ENCODE data around the gene MCMBP.
"Not testable (repeated sequence)": the region's sequence is repeated elsewhere in the genome, so short reads cannot be mapped to it uniquely, and the experiment has no call there.

The MCMBP gene

DNA sequence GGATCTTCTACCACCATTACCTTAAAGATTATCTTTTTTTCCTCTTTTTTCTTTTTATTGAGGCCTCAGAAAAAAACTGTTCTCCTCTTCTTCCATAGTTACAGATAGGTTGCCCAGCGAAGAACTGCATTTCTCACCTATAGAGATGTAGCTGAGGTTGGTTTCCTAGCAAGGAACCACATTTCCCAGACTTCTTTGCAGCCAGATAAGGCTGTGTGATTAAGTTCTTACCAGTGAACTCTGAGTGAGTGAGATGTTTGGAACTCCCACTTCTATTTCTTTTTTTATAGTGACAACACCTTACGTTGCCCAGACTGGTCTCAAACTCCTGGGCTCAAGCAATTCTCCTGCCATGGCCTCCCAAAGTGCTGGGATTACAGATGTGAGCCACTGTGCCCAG is 5.9 kb upstream of the MCMBP start:
- DNase-seq (ENCODE audit: low spot score) = no peak

DNA sequence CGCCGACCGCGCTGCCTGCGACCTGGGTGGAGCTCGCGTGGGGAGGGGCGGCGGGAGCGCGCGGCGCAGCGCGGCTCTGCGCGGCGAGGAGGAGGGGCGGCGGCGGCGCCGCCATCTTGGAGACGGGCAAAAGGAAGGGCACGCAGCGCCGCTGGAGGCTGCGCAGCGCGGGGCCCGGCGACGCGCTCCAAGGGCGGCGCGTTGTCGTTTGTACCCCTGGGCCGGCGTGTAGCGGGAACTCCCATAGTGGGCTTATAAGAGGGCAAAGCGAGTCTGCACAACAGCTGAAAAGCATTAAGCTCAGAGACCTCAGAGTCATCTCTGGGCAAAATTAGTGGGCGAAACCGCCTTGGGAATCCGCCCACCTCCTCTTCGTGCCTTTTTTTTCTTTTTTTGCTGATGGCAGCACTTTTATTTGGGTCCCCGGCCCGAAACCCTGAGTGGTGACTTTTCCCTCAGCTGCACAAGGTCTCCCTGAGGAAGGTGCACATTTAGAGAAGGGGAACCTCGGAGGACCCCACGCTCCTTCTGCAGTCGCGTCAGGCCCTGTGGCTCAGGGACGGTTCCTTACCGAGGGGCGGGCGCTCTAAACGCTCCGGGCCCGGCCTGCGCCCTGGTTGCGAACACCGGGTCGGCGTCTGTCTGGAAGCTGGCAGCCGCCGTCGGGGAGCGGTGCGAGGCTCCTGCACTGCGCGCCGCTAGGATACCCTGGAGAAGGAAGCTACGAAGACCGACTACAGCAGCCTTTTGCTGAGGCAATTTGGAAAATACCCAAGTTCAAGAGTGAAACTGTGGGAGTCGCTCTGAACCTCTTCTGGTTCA is 428 bp upstream of the MCMBP start:
- DNase-seq (ENCODE audit: low spot score) = peak; percentile 73

DNA sequence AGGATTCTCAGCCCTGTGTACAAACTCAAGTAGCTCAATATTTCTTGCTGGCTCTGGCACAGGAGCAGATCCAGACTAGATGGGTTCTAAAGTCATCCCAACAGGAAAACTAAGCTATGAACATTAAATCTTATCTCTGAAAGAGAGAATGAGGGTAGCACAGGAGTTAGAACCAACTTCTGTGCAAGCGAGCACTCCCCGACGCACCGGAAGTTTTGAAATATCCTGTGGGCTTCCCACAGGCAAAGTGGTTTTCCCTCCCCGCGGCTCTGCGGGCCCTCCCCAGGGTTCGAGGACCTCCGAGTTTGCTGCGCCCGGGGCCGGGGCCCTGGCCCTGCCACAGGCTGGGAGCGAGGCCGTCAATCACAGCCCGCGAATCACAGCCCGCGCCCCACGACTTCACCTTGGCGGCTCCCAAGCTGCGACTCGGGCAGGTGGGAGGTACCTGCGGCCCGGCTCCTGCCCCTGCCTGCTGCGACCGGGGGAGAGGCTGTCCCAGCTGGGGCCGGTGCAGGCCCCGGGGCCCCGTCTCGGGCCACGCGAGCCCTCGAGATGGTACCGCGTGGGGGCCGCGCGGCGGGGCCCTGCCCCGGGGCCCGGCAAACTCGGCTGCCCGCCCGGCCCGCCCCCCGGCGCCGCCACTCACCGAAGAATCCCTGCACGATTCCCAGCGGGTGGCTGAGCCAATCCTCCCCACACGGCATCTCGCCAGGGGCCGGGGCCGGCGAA is 598 bp downstream of the MCMBP start:
- DNase-seq (ENCODE audit: low spot score) = no peak

DNA sequence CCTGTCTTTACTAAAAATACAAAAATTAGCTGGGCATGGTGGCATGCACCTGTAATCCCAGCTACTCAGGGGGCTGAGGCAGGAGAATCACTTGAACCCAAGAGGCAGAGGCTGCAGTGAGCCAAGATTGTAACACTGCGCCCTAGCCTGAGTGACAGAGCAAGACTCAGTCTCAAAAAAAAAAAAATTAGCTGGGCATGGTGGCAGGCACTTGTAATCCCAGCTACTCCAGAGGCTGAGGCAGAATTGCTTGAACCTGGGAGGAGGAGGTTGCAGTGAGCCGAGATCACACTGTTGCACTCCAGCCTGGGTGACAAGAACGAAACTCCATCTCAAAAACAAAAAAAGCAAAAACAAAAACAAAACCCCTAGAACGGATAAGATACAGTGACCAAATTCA is 3.2 kb downstream of the MCMBP start:
- not testable (repeated sequence) for DNase-seq (ENCODE audit: low spot score)

DNA sequence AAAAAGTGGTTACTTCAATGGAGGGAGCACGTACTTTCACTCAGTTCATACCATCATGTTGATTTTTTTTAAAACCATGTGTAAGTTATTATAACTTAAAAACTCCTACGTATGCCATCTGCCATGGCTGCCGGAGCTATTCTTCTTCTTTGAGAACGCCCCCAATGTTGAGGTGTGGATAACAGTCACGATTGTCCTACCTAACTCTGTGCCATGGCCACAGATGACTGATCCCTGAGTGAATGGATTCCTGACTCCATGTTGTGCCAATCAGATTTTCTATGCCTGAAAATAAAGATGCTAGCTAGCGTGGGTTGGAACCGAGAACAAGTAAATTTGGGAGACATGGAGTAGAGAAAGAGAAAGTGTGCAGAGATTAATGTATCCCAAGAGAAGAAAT is 5.3 kb downstream of the MCMBP start:
- DNase-seq (ENCODE audit: low spot score) = no peak

DNA sequence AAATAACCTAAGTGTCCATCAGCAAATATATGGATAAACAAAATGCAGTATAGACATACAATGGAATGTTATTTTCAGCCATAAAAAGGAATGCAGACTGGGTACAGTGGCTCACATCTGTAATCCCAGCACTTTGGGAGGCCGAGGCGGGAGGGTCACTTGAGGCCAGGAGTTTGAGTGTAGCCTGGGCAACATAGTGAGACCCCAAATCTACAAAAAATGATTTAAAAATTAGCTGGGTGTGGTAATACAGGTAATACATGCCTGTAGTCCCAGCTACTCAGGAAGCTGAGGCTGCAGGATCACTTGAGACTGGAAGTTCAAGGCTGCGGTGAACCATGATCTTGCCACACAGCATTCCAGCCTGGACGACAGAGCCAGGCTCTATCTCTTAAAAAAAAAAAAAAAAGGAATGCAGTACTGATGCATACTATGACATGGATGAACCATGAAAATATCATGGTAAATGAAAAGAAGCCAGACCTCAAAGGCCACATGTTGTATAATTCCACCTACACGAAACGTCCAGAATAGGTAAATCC is 6.9 kb downstream of the MCMBP start:
- DNase-seq (ENCODE audit: low spot score) = no peak

DNA sequence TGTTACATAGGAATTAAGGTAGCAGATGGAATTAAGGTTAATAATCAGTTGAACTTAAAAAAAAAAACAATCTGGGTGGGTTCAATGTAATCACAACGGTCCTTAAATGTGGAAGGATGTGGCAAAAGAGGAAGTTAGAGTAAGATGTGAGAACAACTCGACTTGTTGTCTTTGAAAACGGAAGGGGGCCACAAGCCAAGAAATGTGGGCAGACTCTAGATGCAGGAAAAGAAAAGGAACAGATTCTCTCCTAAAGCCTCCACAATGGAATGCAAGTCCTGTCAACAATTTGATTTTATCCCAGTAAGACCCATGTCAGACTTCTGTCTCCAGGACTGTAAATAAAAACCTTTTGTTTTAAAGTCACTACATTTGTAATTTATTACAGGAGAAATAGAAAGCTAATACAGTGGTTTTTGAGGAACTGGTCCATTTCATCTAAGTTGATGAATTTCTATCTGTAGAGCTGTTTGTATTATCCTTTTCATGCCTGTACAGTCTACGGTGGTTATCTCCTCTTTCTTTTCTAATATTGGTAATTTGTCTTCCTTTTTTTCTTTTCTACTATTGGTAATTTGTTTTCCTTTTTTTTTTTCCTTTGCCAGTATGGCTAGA is 8.6 kb downstream of the MCMBP start:
- no peak for DNase-seq (ENCODE audit: low spot score)

DNA sequence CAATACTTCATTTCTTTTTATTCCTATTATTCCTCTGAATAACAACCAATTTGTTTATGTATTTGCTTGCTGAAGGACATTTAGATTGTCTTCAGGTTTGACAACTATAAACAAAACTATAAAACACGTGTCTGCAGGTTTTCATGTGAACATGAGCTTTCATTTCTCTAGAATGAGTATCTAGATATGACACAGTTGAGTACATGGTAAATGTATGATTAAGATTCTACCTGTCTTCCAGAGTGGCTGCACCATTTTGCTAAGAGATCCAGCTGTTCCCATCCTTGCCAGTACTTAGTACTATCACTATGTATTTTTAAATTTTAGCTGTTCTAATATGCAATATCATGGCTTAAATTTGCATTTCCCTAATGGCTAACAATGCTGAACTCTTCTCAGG is 10.1 kb downstream of the MCMBP start:
- no peak for DNase-seq (ENCODE audit: low spot score)

DNA sequence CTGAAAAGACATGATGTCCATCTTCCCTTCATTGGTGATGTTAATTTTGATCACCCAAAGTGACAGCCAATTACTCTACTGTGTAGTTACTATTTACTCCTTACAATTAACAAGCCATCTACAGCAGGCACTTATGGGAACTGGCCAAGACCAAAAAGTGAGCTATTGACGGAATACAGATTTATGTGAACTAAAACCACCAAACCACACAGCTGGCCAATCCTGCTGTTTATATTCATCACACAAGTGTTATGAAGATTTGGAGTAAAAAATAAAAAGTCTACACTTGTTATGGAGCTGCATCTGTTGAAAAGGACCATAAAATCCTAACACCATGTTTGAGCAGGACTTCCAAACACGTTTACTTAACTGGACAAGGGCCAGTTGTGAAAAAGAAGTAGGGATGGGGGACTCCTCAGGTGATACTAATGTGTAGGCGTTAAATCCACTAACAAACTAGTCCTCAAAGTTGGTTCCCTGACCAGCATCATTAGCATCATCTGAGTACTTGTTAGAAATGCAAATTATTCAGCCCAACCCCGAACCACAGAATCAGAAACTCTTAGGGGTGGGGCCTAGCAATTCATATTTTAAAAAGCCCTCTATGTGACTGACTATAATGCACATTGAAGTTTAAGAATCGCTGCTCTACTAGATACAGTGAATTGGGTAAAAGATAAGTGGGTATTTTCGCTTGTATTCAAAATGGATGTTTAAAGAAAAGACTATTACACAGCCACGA is 11.6 kb downstream of the MCMBP start:
- DNase-seq (ENCODE audit: low spot score) = no peak

DNA sequence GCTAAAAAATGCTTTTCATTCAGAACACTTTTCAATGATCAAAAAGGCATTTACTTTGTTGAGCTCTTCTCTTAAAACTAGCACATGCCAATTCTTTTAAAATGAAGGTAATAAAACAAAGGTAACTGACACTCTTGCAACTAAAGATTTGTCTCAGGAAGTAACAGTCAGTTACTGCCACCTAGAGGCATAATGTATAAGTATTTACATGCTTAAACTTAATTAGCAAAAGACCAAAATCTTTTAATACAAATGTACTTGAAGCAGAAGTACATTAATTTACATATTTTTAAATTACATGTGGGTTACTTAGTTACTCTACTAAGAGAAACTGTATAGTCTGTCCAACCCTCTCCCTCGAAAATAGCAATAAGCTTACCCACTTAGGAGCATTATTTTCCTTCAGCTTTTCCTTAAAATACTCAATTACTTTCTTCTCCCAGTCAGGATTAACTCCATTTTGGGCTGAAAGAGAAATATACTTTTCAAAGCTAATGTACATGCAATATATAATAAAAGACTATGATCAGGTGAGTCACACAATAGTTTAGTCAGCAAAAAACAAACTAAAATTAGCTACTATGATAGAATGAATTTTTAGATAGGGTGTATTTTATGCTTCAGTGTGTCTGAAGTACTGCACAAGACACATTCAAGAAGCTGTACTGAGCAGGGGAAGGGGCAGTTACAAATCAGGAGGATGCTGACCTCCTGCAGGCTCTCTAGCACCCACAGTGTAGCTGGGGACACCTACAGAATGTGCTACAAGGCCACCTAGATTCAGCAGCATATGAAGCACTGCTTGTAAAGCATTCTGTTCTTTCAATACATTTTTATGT is 13.0 kb downstream of the MCMBP start:
- DNase-seq (ENCODE audit: low spot score) = peak; percentile 71

DNA sequence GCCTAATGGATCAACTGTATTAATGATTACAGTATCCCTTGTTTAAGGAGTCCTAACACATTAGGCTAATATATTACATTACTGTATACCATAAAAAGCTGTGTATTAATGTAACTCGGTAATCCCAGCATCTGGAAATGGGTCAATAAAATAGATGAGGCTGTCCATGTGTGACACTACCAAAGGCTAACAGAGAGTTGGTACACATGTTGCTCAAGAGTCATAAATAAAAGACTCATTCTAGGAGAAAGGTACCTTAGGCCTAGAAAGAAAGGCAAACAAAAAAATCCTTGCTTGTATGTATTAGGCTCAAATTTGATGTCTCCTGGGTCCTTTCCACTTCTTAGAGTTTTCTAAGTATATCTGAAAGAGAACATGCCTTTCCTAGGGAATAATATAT is 14.6 kb downstream of the MCMBP start:
- no peak for DNase-seq (ENCODE audit: low spot score)

DNA sequence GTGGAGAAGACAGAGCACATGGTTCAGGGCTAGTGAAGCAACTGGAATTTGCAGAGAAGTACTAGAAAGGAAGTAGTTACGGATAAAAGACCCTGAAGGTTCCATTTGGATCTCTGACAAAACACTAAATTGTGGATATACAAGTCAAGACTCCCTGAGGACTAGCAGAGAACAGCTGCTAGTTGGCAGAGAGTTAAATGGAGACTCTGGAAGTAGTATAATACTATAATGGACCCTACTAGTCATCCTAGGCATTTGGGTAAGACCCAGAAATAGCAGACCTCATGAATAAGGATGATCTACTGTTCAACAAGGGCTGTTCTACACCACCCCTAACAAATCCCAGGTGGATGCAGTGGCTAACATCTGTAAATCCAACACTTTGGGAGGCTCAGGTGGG is 19.1 kb downstream of the MCMBP start:
- DNase-seq (ENCODE audit: low spot score) = no peak

DNA sequence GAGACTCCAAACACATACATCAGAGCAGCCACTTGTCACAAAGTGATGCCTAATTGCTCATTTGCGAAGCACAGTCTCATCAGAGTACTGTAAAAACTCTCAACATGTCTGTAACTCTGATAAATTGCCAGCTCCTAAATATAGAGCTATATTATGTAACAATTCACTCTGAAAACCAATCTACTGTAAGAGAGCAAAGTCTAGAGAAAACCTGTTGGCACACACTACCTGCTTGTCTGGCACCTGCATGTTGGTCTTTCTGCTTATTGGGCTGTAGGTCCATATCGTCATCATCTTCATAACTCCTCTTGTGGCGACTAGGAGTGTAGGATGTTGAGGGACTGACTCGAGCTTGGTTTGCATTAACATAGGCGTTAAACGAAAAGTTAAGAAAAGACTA is 19.8 kb downstream of the MCMBP start:
- DNase-seq (ENCODE audit: low spot score) = no peak

DNA sequence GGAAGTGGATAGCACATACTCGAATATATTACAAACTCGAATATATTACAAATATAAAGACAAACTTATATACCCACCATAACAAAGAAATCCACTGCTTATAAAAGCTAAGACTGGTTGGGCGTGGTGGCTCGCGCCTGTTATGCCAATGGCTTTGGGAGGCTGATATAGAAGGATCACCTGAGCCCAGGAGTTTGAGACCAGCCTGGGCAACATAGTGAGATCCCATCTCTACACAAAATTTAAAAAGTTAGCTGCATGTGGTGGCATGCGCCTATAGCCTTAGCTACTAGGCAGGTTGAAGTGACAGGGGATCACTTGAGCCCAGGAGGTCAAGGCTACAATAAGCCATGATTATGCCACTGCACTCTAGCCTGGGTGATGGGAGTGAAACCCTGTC is 20.4 kb downstream of the MCMBP start:
- DNase-seq (ENCODE audit: low spot score) = no peak

DNA sequence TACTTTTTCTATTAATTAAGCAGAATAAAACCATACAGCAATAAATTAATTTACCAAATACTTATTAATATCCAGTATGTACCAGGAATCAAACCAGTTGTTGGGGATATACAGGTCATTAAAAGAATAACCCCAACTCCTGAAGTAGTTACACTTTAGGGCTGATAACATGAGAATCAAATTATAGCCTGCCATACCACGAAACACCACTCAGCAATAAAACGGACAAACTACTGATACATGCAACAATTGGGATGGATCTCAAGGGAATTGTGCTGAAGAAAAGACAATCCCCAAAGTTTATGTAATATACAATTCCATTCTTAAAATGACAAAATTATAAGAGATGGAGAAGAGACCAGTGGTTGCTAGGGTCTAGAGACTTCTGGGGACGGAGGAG is 22.7 kb downstream of the MCMBP start:
- no peak for DNase-seq (ENCODE audit: low spot score)

DNA sequence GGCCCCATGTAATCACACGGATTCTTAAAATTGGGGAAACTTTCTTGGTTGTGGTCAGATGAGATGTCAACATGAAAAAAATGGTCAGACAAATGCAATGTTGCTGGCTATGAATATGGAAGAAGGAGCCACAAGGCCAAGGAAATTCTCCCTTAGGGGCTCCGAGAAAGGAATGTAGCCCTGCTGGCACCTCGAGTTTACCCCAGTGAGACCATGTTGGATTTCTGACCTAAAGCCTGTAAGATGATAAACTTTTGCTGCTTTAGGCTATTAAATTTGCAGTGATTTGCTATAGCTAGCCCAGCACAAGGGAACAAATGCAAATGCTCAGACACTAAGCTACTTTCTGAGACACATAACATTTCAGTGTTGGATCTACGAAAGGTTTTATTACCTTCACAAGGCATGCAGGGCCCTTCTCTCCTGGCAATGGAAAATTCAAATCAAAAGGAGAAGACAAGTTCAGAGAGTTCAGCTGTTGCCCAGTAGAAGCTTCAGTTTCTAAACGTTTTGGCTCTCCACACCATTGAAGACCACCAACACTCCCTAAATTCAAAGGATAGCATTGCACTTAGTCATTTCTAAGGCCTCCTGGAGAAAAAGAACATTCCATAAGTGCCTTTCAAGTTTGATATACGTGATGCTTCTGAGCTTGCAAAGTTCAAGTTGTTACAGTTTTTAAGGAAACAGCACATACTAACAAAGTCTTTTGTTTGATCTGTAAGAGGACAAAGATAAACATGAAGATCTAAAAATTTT is 23.4 kb downstream of the MCMBP start:
- no peak for DNase-seq (ENCODE audit: low spot score)

DNA sequence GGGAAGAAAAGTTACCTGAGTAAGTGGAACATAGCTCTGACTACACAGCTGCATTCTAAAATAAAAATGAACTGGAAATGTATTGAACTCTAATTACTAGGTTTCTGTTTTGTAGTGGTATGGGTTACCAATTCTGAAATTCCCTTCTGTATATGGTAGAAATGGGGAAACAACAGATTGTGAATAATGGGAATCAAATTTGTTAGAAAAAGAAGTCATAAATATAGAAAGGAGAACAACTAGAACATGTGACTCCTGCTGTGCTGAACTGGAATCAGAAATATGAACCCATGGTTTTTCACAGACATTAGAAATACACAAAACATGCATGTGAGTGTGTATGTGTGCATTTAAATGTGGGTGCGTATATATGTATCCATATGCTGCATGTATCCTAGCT is 27.0 kb downstream of the MCMBP start:
- DNase-seq (ENCODE audit: low spot score) = no peak

DNA sequence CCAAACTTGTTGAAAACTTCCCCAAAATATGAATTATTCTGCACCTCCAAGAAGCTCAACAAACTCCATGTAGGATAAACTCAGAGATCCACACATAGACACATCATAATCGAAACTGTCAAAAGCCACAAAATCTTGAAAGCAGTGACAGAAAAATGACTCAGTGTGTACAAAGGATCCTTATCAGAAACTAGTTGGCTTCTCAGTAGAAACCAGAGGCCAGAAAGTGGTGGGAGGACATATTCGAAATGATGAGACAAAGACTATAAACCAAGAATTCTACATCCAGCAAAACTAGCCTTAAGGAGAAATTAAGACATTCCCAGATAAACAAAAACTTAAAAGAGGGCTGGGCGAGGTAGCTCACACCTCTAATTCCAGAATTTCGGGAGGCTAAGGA is 38.5 kb downstream of the MCMBP start:
- DNase-seq (ENCODE audit: low spot score) = no peak

DNA sequence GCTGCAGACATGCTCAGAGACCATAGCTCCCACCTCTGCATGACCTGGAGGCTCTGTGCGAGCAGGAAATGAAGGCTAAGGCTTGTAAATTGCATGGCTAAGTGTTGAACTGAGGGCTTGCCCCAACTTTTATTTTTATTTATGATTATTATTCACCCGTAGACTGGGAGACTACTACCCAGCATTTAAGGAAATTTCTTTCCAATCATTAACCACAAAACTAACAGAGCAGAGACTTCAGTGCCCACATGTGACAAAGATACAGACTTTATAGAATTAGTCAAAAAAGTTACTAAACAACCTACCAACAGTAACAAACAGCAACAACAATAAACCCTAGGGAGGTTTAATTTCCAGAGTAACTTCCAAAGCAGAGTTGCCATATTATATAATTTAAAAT is 39.7 kb downstream of the MCMBP start:
- no peak for DNase-seq (ENCODE audit: low spot score)

DNA sequence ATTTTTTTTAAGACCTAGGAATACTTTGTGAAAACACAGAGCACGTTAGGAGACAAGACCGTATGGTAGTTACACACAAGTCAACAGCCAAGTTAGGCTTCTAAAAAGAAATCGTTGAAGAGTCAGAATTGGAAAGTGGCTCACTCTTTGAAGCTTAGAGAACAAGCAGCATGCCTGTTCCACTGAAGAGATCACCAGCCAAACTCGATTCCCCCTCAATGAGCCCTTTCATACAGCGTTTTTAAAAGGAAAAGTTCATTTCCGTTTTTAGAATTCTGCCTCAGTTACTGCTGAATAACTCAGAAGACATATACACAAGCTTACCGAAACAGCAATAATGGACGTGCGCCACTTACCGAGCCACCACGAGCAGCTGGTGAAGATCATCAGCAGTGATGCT is 41.0 kb downstream of the MCMBP start:
- no peak for DNase-seq (ENCODE audit: low spot score)

DNA sequence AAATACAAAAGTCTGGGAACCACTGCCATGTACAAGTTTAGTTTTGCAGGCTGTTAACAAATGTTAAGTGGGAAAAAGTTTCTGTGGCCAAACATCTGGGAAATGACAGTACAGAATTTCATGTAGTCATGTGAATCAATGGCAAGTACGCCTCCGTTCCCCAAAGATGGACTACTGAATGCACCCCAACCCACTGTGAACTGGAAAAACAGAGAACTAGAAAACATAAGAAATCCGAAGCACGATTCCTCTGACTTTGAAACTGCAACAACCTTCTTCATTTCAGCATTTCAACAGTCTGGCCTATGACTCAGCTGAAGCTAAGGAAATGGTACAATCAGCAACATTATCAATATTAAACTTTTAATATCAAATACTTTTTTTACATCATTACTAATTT is 41.8 kb downstream of the MCMBP start:
- no peak for DNase-seq (ENCODE audit: low spot score)

Measured in hematopoietic multipotent progenitor cell treated with erythropoietin and hydrocortisone succinate and interleukin-3 and kit ligand, for 17 days (in vitro differentiated cells).